ENCODE data around the gene OMP.

DNA sequence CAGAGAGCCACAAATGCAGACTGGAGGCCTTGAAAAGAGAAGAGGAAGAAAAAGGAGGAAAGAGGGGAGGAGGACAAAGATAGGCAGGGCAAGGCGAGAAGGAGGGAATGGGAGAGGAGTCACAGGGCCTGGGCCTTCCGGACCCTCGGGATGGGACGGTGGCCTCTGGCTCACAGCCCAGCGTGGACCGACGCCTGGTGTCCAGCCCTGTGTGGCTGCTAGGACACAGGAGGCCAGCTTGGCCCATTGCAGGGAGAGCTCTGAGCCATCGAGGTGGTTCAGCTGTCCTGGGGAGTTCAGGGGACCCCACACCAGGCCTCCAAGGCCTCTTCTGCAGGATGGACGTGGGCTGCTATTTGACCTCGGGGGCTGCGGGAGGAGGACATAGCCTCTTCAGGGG, 34.8 kb downstream of the OMP start:
- TF ChIP-seq, protein P1, sequence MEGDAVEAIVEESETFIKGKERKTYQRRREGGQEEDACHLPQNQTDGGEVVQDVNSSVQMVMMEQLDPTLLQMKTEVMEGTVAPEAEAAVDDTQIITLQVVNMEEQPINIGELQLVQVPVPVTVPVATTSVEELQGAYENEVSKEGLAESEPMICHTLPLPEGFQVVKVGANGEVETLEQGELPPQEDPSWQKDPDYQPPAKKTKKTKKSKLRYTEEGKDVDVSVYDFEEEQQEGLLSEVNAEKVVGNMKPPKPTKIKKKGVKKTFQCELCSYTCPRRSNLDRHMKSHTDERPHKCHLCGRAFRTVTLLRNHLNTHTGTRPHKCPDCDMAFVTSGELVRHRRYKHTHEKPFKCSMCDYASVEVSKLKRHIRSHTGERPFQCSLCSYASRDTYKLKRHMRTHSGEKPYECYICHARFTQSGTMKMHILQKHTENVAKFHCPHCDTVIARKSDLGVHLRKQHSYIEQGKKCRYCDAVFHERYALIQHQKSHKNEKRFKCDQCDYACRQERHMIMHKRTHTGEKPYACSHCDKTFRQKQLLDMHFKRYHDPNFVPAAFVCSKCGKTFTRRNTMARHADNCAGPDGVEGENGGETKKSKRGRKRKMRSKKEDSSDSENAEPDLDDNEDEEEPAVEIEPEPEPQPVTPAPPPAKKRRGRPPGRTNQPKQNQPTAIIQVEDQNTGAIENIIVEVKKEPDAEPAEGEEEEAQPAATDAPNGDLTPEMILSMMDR (IDR thresholded peaks at IDR 0.05; ENCODE audit: low read depth, low read length) = no peak
- TF ChIP-seq POLR2A (IDR thresholded peaks at IDR 0.05; ENCODE audit: extremely low read depth, insufficient read length) (no peak), MYC (IDR thresholded peaks at IDR 0.05; ENCODE audit: low read depth, low read length) (no peak)
